Fibroblast of pulmonary artery (primary cell): Measurements from ENCODE around the gene ISG20.

ENCODE experiments used
- DNase-seq: peaks from one replicate; pipeline ENCODE4 v3.0.0-alpha.2; 2010; ENCODE audit warnings: low read depth
- H3K4me3 ChIP-seq: replicated peaks from 2 replicates; pipeline ENCODE4 v1.5.1; 2011; ENCODE audit warnings: low read depth, mild to moderate bottlenecking, control low read depth, low read length, moderate library complexity
- CTCF ChIP-seq: IDR thresholded peaks from 2 replicates; pipeline ENCODE4 v1.5.1; 2011; ENCODE audit warnings: mild to moderate bottlenecking, control low read depth, low read length, inconsistent platforms; ENCODE audit errors: missing control alignments

Gene ISG20

GRCh38 chr15:88695101-88695500, 56.3 kb downstream of the ISG20 start:
- no peak overlapping the region for H3K4me3 ChIP-seq

GRCh38 chr15:88695691-88696251, 57.0 kb downstream of the ISG20 start:
- H3K4me3 ChIP-seq: no peak overlapping the region
- no peak for DNase-seq
- TF ChIP-seq CTCF: no peak

More at GRCh38 chr15:88695101-88695500, 56.3 kb downstream of the ISG20 start:
- TF ChIP-seq CTCF: no peak
- DNase-seq: no peak

- no peak overlapping the region for H3K4me3 ChIP-seq
- TF ChIP-seq CTCF: no peak
- DNase-seq: no peak
Observed at GRCh38 chr15:88696254-88696653, 57.4 kb downstream of the ISG20 start.

- DNase-seq: no peak
- no peak for TF ChIP-seq CTCF
- no peak overlapping the region for H3K4me3 ChIP-seq
Observed at GRCh38 chr15:88697276-88697675, 58.5 kb downstream of the ISG20 start.

GRCh38 chr15:88699861-88700260, 61.0 kb downstream of the ISG20 start:
- H3K4me3 ChIP-seq: no peak overlapping the region
- no peak for TF ChIP-seq CTCF
- no peak for DNase-seq

GRCh38 chr15:88700716-88701115, 61.9 kb downstream of the ISG20 start:
- DNase-seq: no peak
- H3K4me3 ChIP-seq: no peak overlapping the region
- no peak for TF ChIP-seq CTCF

GRCh38 chr15:88701561-88702095, 62.8 kb downstream of the ISG20 start:
- TF ChIP-seq CTCF: peak; percentile 40
- H3K4me3 ChIP-seq: no peak overlapping the region
- DNase-seq: peak; percentile 11
